Calu3 (cell line): Measurements from ENCODE around the gene FBXL17. TPM values are rescaled to one million over a fixed set of nuclear protein-coding genes. Genes with fewer than 3 reads are reported as not detected.

Experiments used
- BruUV-seq: library from RNA; stranded (reverse); fragments of 400-500 nt; replicated peaks from 2 replicates; lab custom pipeline; 2021; lab: Mats Ljungman, UMichigan
- CTCF ChIA-PET: fragments of 300-600 bp; sonication (Branson Sonifier 250); formaldehyde crosslinking; loops from one replicate; lab custom pipeline; 2022; ENCODE audit warnings: antibody characterized with exemption; lab: Charles Lee
- DNase-seq: peaks from one replicate; pipeline ENCODE4 v3.0.0; 2022
- H3K27ac Mint-ChIP-seq: one replicate; pipeline ENCODE4 v1.8.0; 2022; ENCODE audit warnings: mixed read lengths; ENCODE audit not compliant: unreplicated experiment
- H3K27me3 Mint-ChIP-seq: one replicate; pipeline ENCODE4 v1.8.0; 2022; ENCODE audit warnings: mixed read lengths; ENCODE audit not compliant: unreplicated experiment
- H3K36me3 Mint-ChIP-seq: one replicate; pipeline ENCODE4 v1.8.0; 2022; ENCODE audit warnings: mild to moderate bottlenecking, moderate library complexity, mixed read lengths; ENCODE audit not compliant: insufficient read depth, unreplicated experiment
- H3K4me1 Mint-ChIP-seq: one replicate; pipeline ENCODE4 v1.8.0; 2022; ENCODE audit warnings: mild to moderate bottlenecking, low read depth, mixed read lengths; ENCODE audit not compliant: unreplicated experiment
- H3K4me3 Mint-ChIP-seq: one replicate; pipeline ENCODE4 v1.8.0; 2022; ENCODE audit warnings: mild to moderate bottlenecking, low read depth, moderate library complexity, mixed read lengths; ENCODE audit not compliant: unreplicated experiment
- H3K9me3 Mint-ChIP-seq: one replicate; pipeline ENCODE4 v1.8.0; 2022; ENCODE audit warnings: low read depth, mixed read lengths; ENCODE audit not compliant: unreplicated experiment
- CTCF ChIP-seq: fragments of 200-600 bp; IDR thresholded peaks from one replicate; pipeline ENCODE4 v1.8.0; 2022; ENCODE audit warnings: antibody characterized with exemption; ENCODE audit not compliant: unreplicated experiment
- intact Hi-C: fragments of 100-400 bp; cut with micrococcal nuclease; formaldehyde crosslinking; loops from one replicate; pipeline ENCODE4 v1.10.0; 2022; ENCODE audit not compliant: unreplicated experiment
- total RNA-seq: library from RNA; stranded (reverse); gene quantifications from 2 replicates; pipeline ENCODE4 v1.2.3, GENCODE V29; 2022

FBXL17 gene
- total RNA-seq, 1 experiment from 2014 or later, result 19.6 TPM

- intact Hi-C loops, result no loop called here
- Mint-ChIP-seq H3K36me3 (peaks cover 29% of the 10 kb centered on the region), H3K4me3 (peak overlapping the region; percentile 67), H3K4me1 (peaks cover 26% of the 10 kb centered on the region), H3K9me3 (peaks cover 6% of the 10 kb centered on the region), H3K27ac (peak overlapping the region; percentile 73), H3K27me3 (no peaks in the 10 kb centered on the region)
- BruUV-seq, result no TSS peak
- TF ChIP-seq CTCF, result no peak
- DNase-seq, result peak; percentile 54
- CTCF ChIA-PET, result no interaction called here
These were observed 1.2 kb downstream of the FBXL17 start for GRCh38 chr5:108380531-108381349.

GRCh38 chr5:108379722-108380530, 2.0 kb downstream of the FBXL17 start:
- peak overlapping the region; percentile 67 for H3K4me3 Mint-ChIP-seq
- BruUV-seq, result TSS peak; percentile 45
- H3K27ac Mint-ChIP-seq, result no peak overlapping the region
- peaks cover 29% of the 10 kb centered on the region for H3K36me3 Mint-ChIP-seq
- peaks cover 26% of the 10 kb centered on the region for H3K4me1 Mint-ChIP-seq
- CTCF ChIA-PET, result no interaction called here
- no peak for DNase-seq
- no peaks in the 10 kb centered on the region for H3K27me3 Mint-ChIP-seq
- intact Hi-C loops, result no loop called here
- H3K9me3 Mint-ChIP-seq, result peaks cover 10% of the 10 kb centered on the region
- no peak for TF ChIP-seq CTCF

- DNase-seq, result no peak
- intact Hi-C loops, result no loop called here
- CTCF ChIA-PET, result no interaction called here
- H3K27ac Mint-ChIP-seq, result no peak overlapping the region
- no peaks in the 10 kb centered on the region for H3K27me3 Mint-ChIP-seq
- H3K4me3 Mint-ChIP-seq, result no peak overlapping the region
- no TSS peak for BruUV-seq
- H3K36me3 Mint-ChIP-seq, result peaks cover 7% of the 10 kb centered on the region
- peaks cover 15% of the 10 kb centered on the region for H3K4me1 Mint-ChIP-seq
- H3K9me3 Mint-ChIP-seq, result peaks cover 19% of the 10 kb centered on the region
- no peak for TF ChIP-seq CTCF
These were observed 6.1 kb downstream of the FBXL17 start for GRCh38 chr5:108375768-108376167.

- Mint-ChIP-seq H3K27me3 (no peaks in the 10 kb centered on the region), H3K4me1 (peaks cover 3% of the 10 kb centered on the region), H3K9me3 (peaks cover 19% of the 10 kb centered on the region), H3K4me3 (no peak overlapping the region), H3K27ac (no peak overlapping the region), H3K36me3 (no peaks in the 10 kb centered on the region)
- CTCF ChIA-PET, result no interaction called here
- no peak for DNase-seq
- no peak for TF ChIP-seq CTCF
- intact Hi-C loops, result no loop called here
- BruUV-seq, result no TSS peak
These were observed 8.5 kb downstream of the FBXL17 start for GRCh38 chr5:108373426-108373825.
